Activated CD4-positive, alpha-beta T cell treated with anti-CD3 and anti-CD28 coated beads, Interleukin-10, Interleukin-2, amounts not matched to agents 100 ng/mL and 50 ng/mL, durations not matched to agents 16 hours and 8 hours (primary cell): ENCODE measurements around the gene ITCH.
"Not testable (repeated sequence)": the region's sequence is repeated elsewhere in the genome, so short reads cannot be mapped to it uniquely, and the experiment has no call there.

Experiments
- DNase-seq: peaks from one replicate; pipeline ENCODE4 v3.0.0-alpha.2; 2020

ITCH gene

DNA sequence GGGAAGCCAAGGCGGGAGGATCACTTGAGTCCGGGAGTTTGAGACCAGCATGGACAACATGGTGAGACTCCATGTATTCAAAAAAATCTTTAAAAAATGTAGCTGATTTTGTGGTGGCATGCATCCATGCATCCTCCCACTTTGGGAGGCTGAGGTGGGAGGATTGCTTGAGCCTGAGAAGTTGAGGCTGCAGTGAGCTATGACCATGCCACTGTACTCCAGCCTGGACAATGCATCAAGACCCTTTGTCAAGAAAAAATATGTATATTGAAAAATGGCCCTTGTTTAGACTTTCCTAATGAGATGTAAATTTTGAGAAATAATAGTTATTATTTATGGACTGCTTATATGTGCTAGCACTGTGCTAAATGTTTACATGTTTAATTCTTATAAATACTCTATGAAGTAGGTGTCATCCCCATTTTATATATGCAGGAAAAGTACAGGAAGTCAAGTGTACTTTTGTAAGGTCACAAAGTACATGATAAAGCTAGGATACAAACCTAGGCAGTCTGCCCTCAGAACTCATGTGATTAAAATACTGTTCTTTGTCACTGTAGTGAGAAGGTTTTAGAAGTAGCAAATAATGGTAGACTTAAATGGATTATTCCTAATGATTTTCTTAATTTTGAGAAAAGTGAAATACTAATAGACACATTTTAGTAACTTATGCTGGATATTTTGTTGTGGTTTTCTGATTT lies 58.8 kb downstream of the ITCH start:
- DNase-seq: no peak

DNA sequence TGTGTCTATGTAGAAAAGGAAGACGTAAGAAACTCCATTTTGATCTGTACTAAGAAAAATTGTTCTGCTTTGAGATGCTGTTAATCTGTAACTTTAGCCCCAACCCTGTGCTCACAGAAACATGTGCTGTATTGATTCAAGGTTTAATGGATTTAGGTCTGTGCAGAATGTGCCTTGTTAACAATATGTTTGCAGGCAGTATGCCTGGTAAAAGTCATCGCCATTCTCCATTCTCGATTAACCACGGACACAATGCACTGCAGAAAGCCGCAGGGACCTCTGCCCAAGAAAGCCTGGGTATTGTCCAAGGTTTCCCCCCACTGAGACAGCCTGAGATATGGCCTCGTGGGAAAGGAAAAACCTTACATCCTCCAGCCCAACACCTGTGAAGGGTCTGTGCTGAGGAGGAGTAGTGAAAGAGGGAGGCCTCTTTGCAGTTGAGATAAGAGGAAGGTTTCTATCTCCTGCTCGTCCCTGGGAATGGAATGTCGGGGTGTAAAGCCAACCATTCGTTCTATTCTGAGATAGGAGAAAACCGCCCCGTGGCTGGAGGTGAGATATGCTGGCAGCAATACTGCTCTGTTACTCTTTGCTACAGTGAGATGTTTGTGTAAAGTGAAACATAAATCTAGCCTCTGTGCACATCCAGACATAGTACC lies 62.1 kb downstream of the ITCH start:
- not testable (repeated sequence) for DNase-seq

DNA sequence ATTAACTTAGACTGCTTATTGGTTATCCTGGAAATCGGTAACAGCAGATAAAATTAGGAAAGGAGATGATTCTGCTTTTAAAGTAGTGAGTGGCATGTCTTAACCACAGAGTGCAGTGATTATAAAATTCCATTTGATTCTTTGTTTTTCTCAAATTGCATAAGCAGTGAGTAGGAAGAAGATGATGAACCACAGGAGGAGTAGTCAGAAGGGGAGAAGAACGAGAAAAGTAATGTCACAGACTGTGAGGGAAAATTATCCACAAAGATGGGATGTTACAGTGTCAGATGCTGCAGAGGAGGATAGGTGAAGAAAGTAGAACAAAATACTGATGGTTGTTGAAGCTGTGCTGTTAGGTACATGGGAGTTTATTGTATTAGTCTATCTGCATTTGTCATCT lies 63.0 kb downstream of the ITCH start:
- DNase-seq: no peak

DNA sequence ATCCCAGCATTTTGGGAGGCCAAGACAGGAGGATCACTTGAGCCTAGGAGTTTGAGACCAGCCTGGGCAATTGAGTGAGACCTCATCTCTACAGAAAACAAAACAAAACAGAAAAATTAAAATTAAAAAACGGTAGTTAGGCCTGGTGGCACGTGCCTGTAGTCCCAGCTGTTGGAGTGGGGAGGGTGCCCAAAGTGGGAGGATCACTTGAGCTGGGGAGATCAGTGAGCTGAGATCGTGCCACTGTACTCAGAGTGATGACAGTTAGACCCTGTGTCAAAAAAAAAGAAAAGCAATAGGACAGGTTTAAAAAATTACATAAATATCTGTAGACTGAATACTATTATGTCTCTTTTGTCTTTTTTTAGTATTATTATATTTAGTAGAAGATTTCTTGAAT lies 64.3 kb downstream of the ITCH start:
- DNase-seq: no peak

DNA sequence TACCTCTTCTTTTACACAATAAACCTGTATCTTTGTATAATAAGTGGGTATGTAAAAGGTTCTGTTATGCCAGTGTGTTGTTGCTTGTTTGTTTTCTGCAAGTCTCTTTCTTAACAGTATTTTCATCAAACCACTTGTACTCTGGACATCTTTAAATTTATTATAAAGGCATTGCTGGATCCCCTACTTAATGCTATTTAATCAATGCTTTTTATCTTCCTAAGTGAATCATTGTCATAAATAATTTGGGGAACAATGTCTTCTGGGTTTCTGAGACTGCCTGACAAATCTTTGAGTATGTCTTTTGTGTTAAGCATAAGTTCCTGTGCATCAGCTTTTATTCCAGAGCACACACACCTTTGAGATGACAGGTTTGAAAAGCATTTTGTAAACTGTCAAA lies 64.7 kb downstream of the ITCH start:
- DNase-seq: no peak

DNA sequence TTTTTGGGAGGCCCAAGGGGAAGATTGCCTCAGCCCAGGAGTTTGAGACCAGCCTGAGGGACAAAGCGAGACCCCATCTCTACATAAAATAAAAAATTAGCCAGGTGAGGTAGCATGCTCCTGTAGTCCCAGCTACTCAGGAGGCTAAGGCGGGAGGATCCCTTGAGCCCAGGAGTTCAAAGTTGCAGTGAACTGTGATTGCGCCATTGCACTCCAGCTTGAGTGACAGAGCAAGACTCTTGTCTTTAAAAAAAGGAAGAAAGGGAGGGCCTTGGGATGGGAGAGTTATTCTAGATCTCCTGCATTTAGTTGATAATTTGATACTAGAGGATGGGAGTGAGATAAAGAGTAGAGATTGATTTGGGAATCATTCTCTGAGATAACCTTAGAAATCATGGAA lies 68.1 kb downstream of the ITCH start:
- DNase-seq: no peak

DNA sequence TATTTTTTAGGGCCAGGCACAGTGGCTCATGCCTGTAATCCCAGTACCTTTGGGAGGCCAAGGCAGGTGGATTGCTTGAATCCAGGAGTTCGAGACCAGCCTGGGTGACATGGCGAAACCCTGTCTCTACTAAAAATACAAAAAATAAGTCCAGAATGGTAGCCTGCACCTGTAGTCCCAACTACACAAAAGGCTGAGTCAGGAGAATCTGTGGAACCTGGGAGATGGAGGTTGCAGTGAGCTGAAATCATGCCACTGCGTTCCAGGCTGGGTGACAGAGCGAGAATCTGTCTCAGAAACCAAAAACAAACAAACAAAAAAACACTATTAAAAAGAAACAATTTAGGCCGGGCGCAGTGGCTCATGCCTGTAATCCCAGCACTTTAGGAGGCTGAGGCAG lies 69.6 kb downstream of the ITCH start:
- DNase-seq: not testable (repeated sequence)

DNA sequence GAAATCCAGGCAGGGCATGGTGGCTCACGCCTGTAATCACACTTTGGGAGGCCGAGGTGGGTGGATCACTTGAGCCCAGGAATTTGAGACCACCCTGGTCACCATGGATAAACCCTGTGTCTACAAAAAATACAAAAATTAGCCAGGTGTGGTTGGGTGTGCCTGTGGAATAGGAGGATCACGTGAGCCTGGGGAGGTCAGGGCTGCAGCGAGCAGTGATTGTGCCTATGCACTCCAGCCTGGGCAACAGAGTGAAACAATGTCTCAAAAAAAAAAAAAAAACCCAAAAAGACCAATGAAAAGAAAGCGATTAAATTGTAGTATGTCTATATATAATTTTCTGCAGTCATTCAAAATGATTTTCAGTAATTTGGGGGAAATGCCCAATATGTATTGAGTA lies 70.3 kb downstream of the ITCH start:
- no peak for DNase-seq

DNA sequence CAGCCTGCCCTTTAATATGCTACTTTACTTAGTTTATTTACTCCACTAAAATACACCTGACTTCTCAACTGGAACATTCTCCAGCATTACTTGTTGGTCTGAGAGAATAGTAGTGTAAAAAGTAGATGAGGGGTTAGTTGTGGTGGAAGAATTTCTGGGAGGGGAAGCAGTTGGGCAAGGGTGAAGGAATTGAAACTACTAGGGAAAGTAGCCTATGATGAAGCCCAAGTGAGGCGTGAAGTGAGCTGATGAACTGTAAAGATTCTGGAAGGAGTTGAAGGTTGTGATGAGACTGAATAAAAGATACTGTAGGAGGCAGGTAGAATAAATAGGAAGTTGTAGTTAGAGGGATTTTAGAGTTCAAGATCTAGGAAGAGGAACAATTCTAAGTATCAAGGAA lies 72.5 kb downstream of the ITCH start:
- DNase-seq: no peak

DNA sequence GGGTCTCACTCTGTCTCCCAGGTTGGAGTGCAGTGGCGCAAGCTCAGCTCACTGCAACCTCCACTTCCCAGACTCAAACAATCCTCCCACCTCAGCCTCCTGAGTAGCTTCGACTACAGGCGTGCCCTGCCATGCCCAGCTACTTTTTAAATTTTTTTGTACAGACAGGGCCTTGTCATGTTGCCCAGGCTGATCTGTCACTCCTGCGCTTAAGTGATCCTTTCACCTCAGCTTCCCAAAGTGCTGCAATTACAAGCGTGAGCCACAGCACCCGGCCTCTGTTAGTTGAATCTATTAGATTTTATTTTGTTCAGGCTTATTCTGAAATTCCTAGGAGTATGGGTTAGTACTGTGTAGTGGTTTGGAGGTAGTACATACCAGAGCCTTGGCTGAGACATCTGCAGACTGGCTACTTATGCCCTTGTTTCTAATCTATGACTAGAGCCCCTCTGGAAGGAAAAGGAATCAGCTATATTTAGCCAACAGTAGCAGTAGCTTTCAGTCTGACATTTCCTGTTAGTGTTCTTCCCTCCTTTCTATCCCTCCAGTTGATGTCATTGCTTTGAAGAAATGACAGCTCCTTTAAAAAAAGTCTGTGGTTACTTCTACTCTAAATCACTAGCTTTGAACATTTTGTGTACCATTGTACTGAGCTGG lies 74.4 kb downstream of the ITCH start:
- no peak for DNase-seq

DNA sequence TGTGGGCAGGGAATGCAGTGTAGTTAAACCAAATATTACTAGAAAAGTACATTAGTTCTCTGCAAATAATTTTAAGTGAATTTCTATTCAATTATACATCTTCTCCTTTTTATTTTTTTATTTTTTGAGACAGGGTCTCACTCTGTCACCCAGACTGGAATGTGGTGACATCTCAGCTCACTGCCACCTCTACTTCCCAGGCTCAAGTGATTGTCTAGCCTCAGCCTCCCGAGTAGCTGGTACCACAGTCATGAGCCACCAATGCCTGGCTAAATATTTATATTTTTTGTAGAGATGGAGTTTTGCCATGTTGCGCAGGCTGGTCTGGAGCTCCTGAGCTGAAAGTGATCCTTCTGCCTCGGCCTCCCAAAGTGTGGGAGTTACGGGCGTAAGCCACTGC lies 76.1 kb downstream of the ITCH start:
- no peak for DNase-seq

DNA sequence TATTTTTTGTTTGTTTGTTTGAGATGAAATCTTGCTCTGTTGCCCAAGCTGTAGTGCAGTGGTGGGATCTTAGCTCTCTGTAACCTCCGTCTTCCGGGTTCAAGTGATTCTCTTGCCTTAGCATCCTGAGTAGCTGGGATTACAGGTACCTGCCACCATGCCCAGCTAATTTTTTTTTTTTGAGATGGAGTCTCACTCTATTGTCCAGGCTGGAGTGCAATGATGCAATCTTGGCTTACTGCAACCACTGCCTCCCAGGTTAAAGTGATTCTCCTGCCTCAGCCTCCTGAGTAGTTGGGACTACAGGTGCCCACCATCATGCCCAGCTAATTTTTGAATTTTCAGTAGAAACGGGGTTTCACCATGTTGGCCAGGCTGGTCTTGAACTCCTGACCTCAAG lies 78.3 kb downstream of the ITCH start:
- DNase-seq: not testable (repeated sequence)

DNA sequence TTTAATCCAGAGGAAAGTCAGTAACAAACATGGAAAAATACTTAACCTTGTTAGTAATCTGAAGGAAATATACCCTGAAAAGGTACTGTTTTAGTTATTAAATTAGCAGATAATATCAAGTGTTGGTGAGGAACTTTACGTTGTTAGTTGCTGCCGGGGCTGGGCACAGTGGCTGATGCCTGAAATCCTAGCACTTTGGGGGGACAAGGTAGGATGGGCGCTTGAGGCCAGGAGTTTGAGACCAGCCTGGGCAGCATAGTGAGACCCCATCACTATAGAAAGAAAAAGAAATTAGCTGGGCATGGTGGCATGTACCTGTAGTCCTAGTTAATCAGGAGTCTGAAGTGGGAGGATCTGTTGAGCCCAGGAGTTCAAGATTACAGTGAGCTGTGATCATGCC lies 80.5 kb downstream of the ITCH start:
- DNase-seq: no peak

DNA sequence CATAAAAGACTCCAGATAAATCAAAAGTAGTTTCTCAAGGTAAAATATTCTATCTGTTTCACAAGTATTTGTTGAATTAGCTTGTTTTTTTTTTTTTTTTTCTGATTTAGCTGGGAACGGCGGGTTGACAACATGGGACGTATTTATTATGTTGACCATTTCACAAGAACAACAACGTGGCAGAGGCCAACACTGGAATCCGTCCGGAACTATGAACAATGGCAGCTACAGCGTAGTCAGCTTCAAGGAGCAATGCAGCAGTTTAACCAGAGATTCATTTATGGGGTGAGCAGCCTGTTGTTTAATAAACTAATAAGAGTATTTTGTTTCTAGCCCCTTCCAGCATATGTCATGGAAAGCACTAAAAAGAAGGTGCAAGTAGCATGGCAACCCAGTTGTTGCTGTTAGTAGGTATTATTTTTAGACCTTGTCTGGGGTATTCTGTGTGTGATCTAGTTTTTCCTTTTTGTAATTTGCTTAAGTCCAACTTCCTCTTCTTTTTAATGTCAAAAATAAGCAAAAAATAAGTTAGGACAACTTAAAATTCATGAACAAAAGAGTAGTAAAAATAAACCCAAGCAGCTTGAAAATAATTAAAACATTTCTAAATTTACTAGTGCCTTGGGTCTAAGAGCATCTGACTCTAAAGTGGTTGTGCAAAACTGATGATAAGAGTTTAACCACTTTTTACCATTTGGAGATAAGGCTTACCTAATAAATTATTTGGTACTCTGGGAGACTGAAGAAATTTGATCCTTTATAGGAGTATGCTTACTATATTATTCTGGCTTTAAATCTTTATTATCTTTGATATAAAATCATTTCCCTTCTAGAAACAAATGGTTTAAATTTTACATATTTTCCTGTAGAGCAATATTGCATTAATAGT lies 82.3 kb downstream of the ITCH start:
- DNase-seq: no peak

DNA sequence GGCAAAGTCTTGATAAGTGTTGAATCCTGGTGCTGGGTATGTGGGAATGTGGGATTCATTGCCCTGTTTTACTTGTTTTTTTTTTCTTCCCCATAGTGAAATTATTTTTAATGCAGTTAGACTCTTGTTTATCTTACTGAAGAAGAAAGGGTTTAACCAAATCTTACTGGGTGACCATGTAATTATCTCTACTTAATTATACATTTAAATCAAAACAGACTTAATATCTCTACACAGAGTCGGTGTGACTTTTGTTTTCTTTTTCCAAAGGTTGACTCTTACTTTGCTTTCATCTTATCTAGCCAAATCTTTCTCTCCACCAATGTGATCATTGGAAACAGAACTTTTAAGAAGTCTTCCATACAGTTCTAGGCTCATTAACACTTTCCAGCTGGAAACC lies 85.4 kb downstream of the ITCH start:
- no peak for DNase-seq

DNA sequence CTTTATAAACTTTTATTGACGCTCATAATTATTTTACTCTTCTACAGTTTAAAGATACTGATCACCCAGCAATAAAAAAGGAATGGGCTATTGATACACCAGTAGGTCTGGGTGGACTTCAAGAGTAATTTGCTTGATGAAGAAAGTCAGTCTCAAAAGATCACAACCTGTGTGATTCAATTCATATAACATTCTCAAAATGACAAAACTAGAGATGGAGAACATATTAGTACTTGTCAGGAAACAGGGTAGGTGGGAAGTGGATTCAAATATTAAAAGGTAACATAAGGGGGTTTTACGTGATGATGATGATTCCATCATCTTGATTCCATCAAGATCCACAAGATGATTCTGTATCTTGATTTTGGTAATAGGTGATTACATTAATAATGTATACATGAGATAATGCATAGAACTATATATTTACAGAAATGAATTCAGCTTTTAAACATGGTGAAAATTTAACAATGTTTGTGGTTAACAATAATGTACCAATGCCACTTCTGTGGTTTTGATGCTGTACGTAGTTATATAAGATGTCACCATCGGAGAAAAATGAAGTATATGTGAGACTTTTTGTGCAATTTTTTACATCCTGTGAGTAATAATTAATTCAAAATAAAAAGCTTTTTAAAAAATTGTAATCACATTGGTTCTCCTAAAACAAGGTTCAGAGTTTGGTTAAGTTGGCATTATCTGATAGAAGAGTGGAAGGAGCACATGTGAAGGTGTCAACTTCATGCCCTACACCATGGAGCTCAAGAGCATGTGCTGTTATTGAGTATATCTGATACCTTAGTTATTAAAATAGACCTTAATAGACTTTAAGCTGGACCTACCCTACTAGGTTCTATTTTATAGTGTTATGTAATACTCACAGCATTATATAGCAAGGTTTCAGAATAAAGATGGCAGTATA lies 86.9 kb downstream of the ITCH start:
- DNase-seq: no peak

DNA sequence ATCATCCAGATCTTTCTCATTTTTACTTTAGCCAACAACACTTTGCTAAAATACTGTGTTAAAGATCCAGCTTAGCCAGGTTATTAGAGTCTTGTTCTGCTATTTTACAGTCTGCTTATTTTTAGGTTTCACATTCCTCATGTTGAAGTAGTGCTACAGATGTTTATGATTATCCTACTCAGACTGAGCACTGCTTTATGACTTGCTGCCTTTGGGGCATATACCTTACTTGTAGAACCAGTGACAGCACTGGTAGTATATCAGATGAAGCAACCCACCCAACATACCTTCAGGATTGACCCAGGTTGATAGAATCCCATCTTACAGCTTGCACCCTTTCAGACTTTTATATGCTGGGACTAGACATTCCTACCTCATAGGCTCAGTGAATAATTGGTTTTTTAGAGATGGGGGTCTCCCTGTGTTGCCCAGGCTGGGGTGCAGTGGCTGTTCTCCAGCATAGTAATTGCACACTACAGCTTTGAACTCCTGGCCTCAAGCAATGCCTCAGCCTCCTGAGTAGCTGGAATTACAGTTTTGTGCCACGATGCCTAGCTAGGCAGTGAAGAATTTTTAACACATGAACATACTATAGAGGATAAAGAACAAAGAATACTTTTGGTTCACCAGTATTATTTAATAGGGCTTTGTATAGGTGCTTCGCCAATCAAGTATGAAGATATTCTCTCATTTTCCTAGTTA lies 89.4 kb downstream of the ITCH start:
- DNase-seq: no peak

DNA sequence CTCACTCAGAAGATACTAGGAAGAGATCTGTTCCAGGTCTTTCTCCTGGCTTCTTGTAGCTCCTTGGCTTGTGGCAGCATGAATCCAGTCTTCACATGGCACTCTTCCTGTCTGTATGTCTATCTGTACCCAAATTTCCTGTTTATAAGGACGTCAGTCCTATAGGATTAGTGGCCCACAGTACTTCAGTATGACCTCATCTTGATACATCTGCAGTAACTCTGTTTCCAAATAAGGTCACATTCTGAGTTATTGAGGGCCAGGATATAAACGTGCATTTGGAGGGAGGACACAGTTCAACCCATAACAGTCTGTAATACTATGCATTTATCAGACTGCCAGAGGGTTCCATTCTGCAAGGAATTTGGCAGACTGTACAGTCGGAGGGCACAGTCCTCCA lies 95.6 kb downstream of the ITCH start:
- DNase-seq: no peak

DNA sequence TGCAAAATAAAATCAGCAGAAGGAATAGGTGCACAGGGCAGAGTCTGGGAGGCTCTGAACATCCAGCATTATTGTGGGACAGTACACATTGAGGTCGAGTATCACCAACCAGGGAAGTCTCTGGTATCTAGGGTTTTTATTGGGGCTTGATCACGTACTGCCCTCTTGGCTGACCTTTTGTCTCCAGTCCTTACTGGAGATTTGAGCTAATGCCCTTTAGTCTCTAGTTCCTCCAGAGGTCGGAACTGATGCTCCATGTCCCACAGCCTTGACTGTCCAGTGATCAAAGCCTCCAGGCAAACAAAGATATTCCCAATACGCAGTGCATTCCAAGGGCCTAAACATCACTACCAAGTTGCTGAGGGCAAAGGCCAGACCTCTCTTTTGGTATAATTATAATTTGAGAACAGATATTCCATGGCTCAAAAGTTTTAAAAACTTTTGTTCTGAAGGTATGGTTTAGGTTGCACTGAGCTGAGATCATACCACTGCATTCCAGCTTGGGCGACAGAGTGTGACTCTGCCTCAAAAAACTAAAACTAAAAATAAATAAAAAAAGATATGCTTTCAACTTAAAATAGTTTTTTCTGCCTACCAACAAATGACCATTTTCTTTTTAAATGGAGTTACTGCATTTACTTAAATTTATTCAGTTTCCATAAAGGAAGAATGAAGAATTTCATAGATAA lies 96.3 kb downstream of the ITCH start:
- no peak for DNase-seq

DNA sequence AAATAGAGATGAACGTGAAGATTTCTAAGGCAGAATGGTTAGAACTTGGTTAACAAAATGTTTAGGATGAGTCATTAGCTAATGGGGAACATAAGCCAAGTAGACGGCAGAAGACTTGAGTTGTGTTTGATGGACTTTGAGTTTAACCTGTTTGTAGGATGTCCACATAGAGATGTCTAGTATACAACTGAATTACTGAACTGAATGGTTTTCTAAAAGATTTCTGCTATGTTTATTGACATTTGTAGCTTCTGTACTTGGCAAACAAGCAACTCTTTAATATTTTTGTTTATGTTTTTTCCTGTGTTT lies 98.7 kb downstream of the ITCH start:
- DNase-seq: no peak

DNA sequence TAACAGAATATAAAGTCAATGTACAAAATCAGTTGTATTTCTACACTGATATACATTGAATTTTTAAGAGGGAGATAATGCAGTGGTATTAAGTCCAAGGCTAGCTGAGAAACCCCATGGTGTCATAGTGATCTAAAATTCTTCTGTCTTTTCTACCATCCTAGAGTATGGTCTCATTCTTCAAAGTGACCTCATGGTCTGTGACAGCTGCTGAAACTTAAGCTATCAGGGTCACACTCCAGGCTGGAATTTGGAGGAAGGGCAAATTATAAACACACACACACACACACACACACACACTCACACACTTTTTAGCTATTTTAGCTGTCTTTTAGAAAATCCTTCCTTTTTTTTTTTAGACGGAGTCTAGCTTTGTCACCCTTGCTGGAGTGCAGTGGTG lies 105.9 kb downstream of the ITCH start:
- DNase-seq: no peak
